Mesendoderm (in vitro differentiated cells): ENCODE measurements around the gene MAST4.

ENCODE experiments used
- DNase-seq: peaks from one replicate; pipeline ENCODE4 v3.0.0; 2013
- H2AK5ac ChIP-seq: 2 replicates; pipeline ENCODE4 v1.6.1; 2013; ENCODE audit warnings: low read length, inconsistent platforms
- H2BK120ac ChIP-seq: 2 replicates; pipeline ENCODE4 v1.6.1; 2013; ENCODE audit warnings: low read depth, mild to moderate bottlenecking, low read length, moderate library complexity, mixed read lengths
- H2BK15ac ChIP-seq: replicated peaks from 2 replicates; pipeline ENCODE4 v1.6.1; 2013; ENCODE audit warnings: low read depth, mild to moderate bottlenecking, moderate library complexity
- H2BK5ac ChIP-seq: 2 replicates; pipeline ENCODE4 v1.6.1; 2013; ENCODE audit warnings: low read length, inconsistent platforms
- H3K18ac ChIP-seq: 2 replicates; pipeline ENCODE4 v1.6.1; 2013; ENCODE audit warnings: mild to moderate bottlenecking, low read length, mixed read lengths
- H3K23ac ChIP-seq: one replicate; pipeline ENCODE4 v1.6.1; 2013; ENCODE audit warnings: low read length
- H3K27ac ChIP-seq: 2 replicates; pipeline ENCODE4 v1.5.1; 2013; ENCODE audit warnings: low read depth, mild to moderate bottlenecking, inconsistent platforms, low read length, moderate library complexity
- H3K27me3 ChIP-seq: 2 replicates; pipeline ENCODE4 v1.6.1; 2013; ENCODE audit warnings: low read length, control low read depth, mild to moderate bottlenecking, inconsistent platforms; ENCODE audit not compliant: insufficient read depth, poor library complexity
- H3K36me3 ChIP-seq: 2 replicates; pipeline ENCODE4 v1.6.1; 2013; ENCODE audit warnings: low read length, inconsistent platforms; ENCODE audit not compliant: control insufficient read depth, insufficient read depth
- H3K4ac ChIP-seq: one replicate; pipeline ENCODE4 v1.6.1; 2013; ENCODE audit warnings: low read depth, mild to moderate bottlenecking, low read length, moderate library complexity
- H3K4me1 ChIP-seq: 2 replicates; pipeline ENCODE4 v1.6.1; 2013; ENCODE audit warnings: low read depth, low read length, inconsistent platforms; ENCODE audit not compliant: control insufficient read depth
- H3K4me2 ChIP-seq: 2 replicates; pipeline ENCODE4 v1.6.1; 2013; ENCODE audit warnings: low read length
- H3K4me3 ChIP-seq: 2 replicates; pipeline ENCODE4 v1.5.1; 2013; ENCODE audit warnings: mild to moderate bottlenecking, low read length
- H3K56ac ChIP-seq: one replicate; pipeline ENCODE4 v1.6.1; 2013; ENCODE audit warnings: low read length
- H3K79me1 ChIP-seq: 2 replicates; pipeline ENCODE4 v1.6.1; 2013; ENCODE audit warnings: low read length, inconsistent platforms
- H3K79me2 ChIP-seq: 2 replicates; pipeline ENCODE4 v1.6.1; 2013; ENCODE audit warnings: mild to moderate bottlenecking, low read length; ENCODE audit not compliant: control insufficient read depth, insufficient read depth
- H3K9ac ChIP-seq: 2 replicates; pipeline ENCODE4 v1.6.1; 2013; ENCODE audit warnings: low read length, inconsistent platforms
- H4K5ac ChIP-seq: one replicate; pipeline ENCODE4 v1.6.1; 2013; ENCODE audit warnings: low read length
- H4K8ac ChIP-seq: one replicate; pipeline ENCODE4 v1.6.1; 2013; ENCODE audit warnings: low read depth, mild to moderate bottlenecking, control low read depth, low read length, moderate library complexity
- WGBS: extraction: QIAGEN DNeasy Blood & Tissue Kit; methylation state at CpG from one replicate; pipeline ENCODE4 v1.1.7; 2013; ENCODE audit warnings: low lambda C conversion rate, missing lambda C conversion rate; ENCODE audit not compliant: insufficient coverage; ENCODE audit errors: extremely low coverage; 5-methylcytosine and 5-hydroxymethylcytosine counted together

The MAST4 gene

GRCh38 chr5:67010684-67011409 lies 414.7 kb downstream of the MAST4 start:
- Histone ChIP-seq H3K79me2 (peaks cover 6% of the 10 kb centered on the region), H3K36me3 (no peaks in the 10 kb centered on the region), H3K27me3 (no peaks in the 10 kb centered on the region), H3K4me3 (no peak overlapping the region), H3K79me1 (peaks cover 8% of the 10 kb centered on the region), H2AK5ac (no peak overlapping the region), H4K5ac (no peak overlapping the region), H2BK15ac (no peak overlapping the region), H3K4ac (no peak overlapping the region), H3K23ac (no peak overlapping the region), H3K4me2 (no peak overlapping the region), H3K18ac (no peak overlapping the region), H3K9ac (no peak overlapping the region), H3K4me1 (no peaks in the 10 kb centered on the region), H2BK5ac (no peak overlapping the region), H3K27ac (no peak overlapping the region), H4K8ac (no peak overlapping the region), H3K56ac (no peak overlapping the region), H2BK120ac (no peak overlapping the region)
- no CpG with 5 or more reads among the region's 8 CpGs for WGBS
- no peak for DNase-seq

- no peak overlapping the region for H2BK5ac ChIP-seq
- no peak for DNase-seq
- peaks cover 3% of the 10 kb centered on the region for H3K79me2 ChIP-seq
- no peak overlapping the region for H3K4me2 ChIP-seq
- no peak overlapping the region for H3K56ac ChIP-seq
- no CpG with 5 or more reads among the region's 5 CpGs for WGBS
- no peaks in the 10 kb centered on the region for H3K36me3 ChIP-seq
- H3K23ac ChIP-seq: no peak overlapping the region
- H3K79me1 ChIP-seq: peaks cover 8% of the 10 kb centered on the region
- no peak overlapping the region for H4K8ac ChIP-seq
- no peak overlapping the region for H4K5ac ChIP-seq
- H2BK15ac ChIP-seq: no peak overlapping the region
- H3K4me1 ChIP-seq: no peaks in the 10 kb centered on the region
- no peak overlapping the region for H3K27ac ChIP-seq
- no peak overlapping the region for H2AK5ac ChIP-seq
- no peaks in the 10 kb centered on the region for H3K27me3 ChIP-seq
- no peak overlapping the region for H3K4me3 ChIP-seq
- no peak overlapping the region for H3K4ac ChIP-seq
- no peak overlapping the region for H2BK120ac ChIP-seq
- peak overlapping the region; percentile 25 for H3K18ac ChIP-seq
- H3K9ac ChIP-seq: no peak overlapping the region
These were observed 415.2 kb downstream of the MAST4 start for GRCh38 chr5:67011422-67011821.

GRCh38 chr5:67012171-67012570 lies 416.0 kb downstream of the MAST4 start:
- no CpG with 5 or more reads among the region's 2 CpGs for WGBS
- Histone ChIP-seq H3K23ac (no peak overlapping the region), H3K56ac (no peak overlapping the region), H3K4ac (no peak overlapping the region), H3K9ac (no peak overlapping the region), H3K18ac (no peak overlapping the region), H2AK5ac (no peak overlapping the region), H3K27me3 (no peaks in the 10 kb centered on the region), H3K79me2 (no peaks in the 10 kb centered on the region), H3K4me2 (no peak overlapping the region), H2BK120ac (no peak overlapping the region), H4K5ac (no peak overlapping the region), H3K79me1 (peaks cover 6% of the 10 kb centered on the region), H2BK15ac (peak overlapping the region; percentile 41), H2BK5ac (no peak overlapping the region), H4K8ac (no peak overlapping the region), H3K36me3 (no peaks in the 10 kb centered on the region), H3K4me1 (no peaks in the 10 kb centered on the region), H3K27ac (no peak overlapping the region), H3K4me3 (no peak overlapping the region)
- no peak for DNase-seq

- no peak overlapping the region for H3K23ac ChIP-seq
- no peak overlapping the region for H2BK5ac ChIP-seq
- no peaks in the 10 kb centered on the region for H3K36me3 ChIP-seq
- H4K5ac ChIP-seq: no peak overlapping the region
- no peak overlapping the region for H3K4me2 ChIP-seq
- no peak overlapping the region for H2BK15ac ChIP-seq
- no peak overlapping the region for H4K8ac ChIP-seq
- no peak overlapping the region for H3K18ac ChIP-seq
- H2BK120ac ChIP-seq: no peak overlapping the region
- H3K4ac ChIP-seq: no peak overlapping the region
- H3K9ac ChIP-seq: no peak overlapping the region
- no peak overlapping the region for H2AK5ac ChIP-seq
- H3K79me1 ChIP-seq: no peaks in the 10 kb centered on the region
- H3K4me1 ChIP-seq: no peaks in the 10 kb centered on the region
- H3K56ac ChIP-seq: no peak overlapping the region
- no peak overlapping the region for H3K27ac ChIP-seq
- DNase-seq: no peak
- H3K4me3 ChIP-seq: no peak overlapping the region
- no CpG with 5 or more reads among the region's 1 CpG for WGBS
- no peaks in the 10 kb centered on the region for H3K79me2 ChIP-seq
- no peaks in the 10 kb centered on the region for H3K27me3 ChIP-seq
These were observed 417.5 kb downstream of the MAST4 start for GRCh38 chr5:67013719-67014118.

GRCh38 chr5:67014191-67014590 lies 418.0 kb downstream of the MAST4 start:
- no peak overlapping the region for H3K4me2 ChIP-seq
- H3K56ac ChIP-seq: no peak overlapping the region
- H2BK5ac ChIP-seq: no peak overlapping the region
- no peak overlapping the region for H3K27ac ChIP-seq
- no peak overlapping the region for H4K5ac ChIP-seq
- H3K27me3 ChIP-seq: no peaks in the 10 kb centered on the region
- no peaks in the 10 kb centered on the region for H3K4me1 ChIP-seq
- no peak overlapping the region for H4K8ac ChIP-seq
- no peak overlapping the region for H3K23ac ChIP-seq
- no peaks in the 10 kb centered on the region for H3K79me1 ChIP-seq
- H3K18ac ChIP-seq: no peak overlapping the region
- no peak overlapping the region for H3K4me3 ChIP-seq
- no peak overlapping the region for H2BK15ac ChIP-seq
- DNase-seq: no peak
- no peak overlapping the region for H2BK120ac ChIP-seq
- H3K4ac ChIP-seq: no peak overlapping the region
- H3K36me3 ChIP-seq: no peaks in the 10 kb centered on the region
- WGBS: no CpG with 5 or more reads among the region's 5 CpGs
- H3K79me2 ChIP-seq: no peaks in the 10 kb centered on the region
- no peak overlapping the region for H2AK5ac ChIP-seq
- H3K9ac ChIP-seq: no peak overlapping the region

- Histone ChIP-seq H3K4ac (no peak overlapping the region), H2BK15ac (no peak overlapping the region), H3K4me1 (no peaks in the 10 kb centered on the region), H3K9ac (no peak overlapping the region), H4K5ac (no peak overlapping the region), H3K36me3 (no peaks in the 10 kb centered on the region), H3K79me1 (no peaks in the 10 kb centered on the region), H2BK120ac (no peak overlapping the region), H3K23ac (no peak overlapping the region), H3K27ac (no peak overlapping the region), H3K79me2 (no peaks in the 10 kb centered on the region), H2BK5ac (no peak overlapping the region), H2AK5ac (no peak overlapping the region), H3K4me3 (no peak overlapping the region), H4K8ac (no peak overlapping the region), H3K4me2 (no peak overlapping the region), H3K18ac (no peak overlapping the region), H3K27me3 (no peaks in the 10 kb centered on the region), H3K56ac (no peak overlapping the region)
- no CpG with 5 or more reads among the region's 3 CpGs for WGBS
- DNase-seq: no peak
These were observed 418.8 kb downstream of the MAST4 start for GRCh38 chr5:67014957-67015400.
